Gastroesophageal sphincter (tissue), 4 donors: Measurements from ENCODE around the gene ACOXL. TPM values are rescaled to one million over a fixed set of nuclear protein-coding genes. Genes with fewer than 3 reads are reported as not detected.
A peak's percentile ranks its signal among the peaks of the same experiment; 100 is the strongest.

ENCODE experiments used
- ATAC-seq: fragments of 150-250 bp; one replicate; pipeline ENCODE4 v1.9.1; 2016; ENCODE audit warnings: mild to moderate bottlenecking, moderate library complexity
- H3K27ac ChIP-seq, 4 donors: fragments of 200-600 bp; sonication (generic) in 3 of 4; 1 replicate in 3 of 4; 2 replicates in 1 of 4; pipeline ENCODE4 v1.5.1; 2016 to 2019
- H3K27me3 ChIP-seq: fragments of 200-600 bp; sonication (generic); one replicate; pipeline ENCODE4 v1.5.1; 2019
- H3K36me3 ChIP-seq, 2 donors: fragments of 200-600 bp; sonication (generic); one replicate each; pipeline ENCODE4 v1.5.1; 2019; ENCODE audit warnings: control low read depth in 1 of 2
- H3K4me1 ChIP-seq, 3 donors: fragments of 200-600 bp; sonication (generic); 1 replicate in 2 of 3; 2 replicates in 1 of 3; pipeline ENCODE4 v1.5.1; 2016 to 2019; ENCODE audit warnings: control low read depth in 2 of 3
- H3K4me3 ChIP-seq, 2 donors: fragments of 200-600 bp; sonication (generic); one replicate each; pipeline ENCODE4 v1.5.1; 2019; ENCODE audit warnings: mild to moderate bottlenecking in 1 of 2, moderate library complexity in 1 of 2
- H3K9me3 ChIP-seq, 3 donors: fragments of 200-600 bp; sonication (generic); one replicate each; pipeline ENCODE4 v1.5.1; 2017 to 2019; ENCODE audit warnings: control low read depth in 2 of 3
- EP300 ChIP-seq: sonication (generic); formaldehyde crosslinking; IDR thresholded peaks from one replicate; pipeline ENCODE4 v1.6.1; 2017; ENCODE audit warnings: antibody characterized with exemption, mild to moderate bottlenecking
- POLR2A ChIP-seq, 2 donors: fragments of 450-650 bp; IDR thresholded peaks; one replicate each; pipeline ENCODE4 v1.6.1; 2017; ENCODE audit warnings: antibody characterized with exemption in 2 of 2, mild to moderate bottlenecking in 2 of 2, moderate library complexity in 1 of 2
- POLR2AphosphoS5 ChIP-seq: sonication (generic); formaldehyde crosslinking; IDR thresholded peaks from one replicate; pipeline ENCODE4 v1.6.1; 2017; ENCODE audit warnings: antibody characterized with exemption
- WGBS, 2 donors: methylation state at CpG; one replicate each; pipeline ENCODE4 v1.1.5; 2018; ENCODE audit warnings: low coverage in 1 of 2; 5-methylcytosine and 5-hydroxymethylcytosine counted together
- total RNA-seq, 4 donors: library from RNA; depleted of rRNA; stranded (reverse); fragments of >200 nt; gene quantifications; one replicate each; pipeline ENCODE4 v1.1.0, GENCODE V29; 2016
- TF ChIP-seq, protein P1 (sequence below), 4 experiments: fragments of 200-600 bp in 2 of 4; fragments of 450-650 bp in 2 of 4; sonication (generic) in 1 of 4; IDR thresholded peaks; one replicate each; pipeline ENCODE4 v1.5.1; 2017 to 2019; ENCODE audit warnings: antibody characterized with exemption in 4 of 4, mild to moderate bottlenecking in 2 of 4, moderate library complexity in 2 of 4

The ACOXL gene
- total RNA-seq, 4 donors from 2014 or later, result not detected

DNA sequence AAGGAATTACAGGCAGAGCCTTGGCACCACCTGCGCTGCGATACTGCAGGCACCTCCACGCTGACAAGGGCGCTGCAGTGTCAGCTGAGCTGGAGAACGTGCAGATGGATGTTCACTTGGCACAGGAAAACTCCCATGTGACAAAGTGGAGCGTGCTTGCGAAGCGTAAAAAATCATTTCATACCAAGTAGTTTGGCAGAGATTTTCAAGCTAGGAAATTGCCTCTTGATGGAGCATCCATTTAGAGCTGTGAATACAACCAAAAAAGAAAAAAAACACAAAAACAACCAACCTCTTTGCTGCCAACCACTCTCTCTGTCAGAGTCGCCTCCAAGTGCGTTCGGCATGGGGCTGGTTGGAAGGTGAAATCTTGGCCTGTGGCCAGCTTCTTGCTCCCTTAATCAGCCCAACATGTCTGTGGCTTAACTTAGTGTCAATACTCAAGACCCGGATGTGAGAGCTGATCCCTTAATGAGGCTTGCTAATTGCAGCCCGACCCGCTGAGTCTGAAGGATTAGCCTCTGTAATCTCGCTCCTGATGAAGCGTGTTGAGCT is 38.1 kb downstream of the ACOXL start:
- peak overlapping the region in 3 of 4 donors; percentile 35 to 48 (median 43) for H3K27ac ChIP-seq
- H3K27me3 ChIP-seq, result no peaks in the 10 kb centered on the region
- ATAC-seq, result no peak
- H3K4me3 ChIP-seq, result peak overlapping the region in 1 of 2 donors; percentile 15
- H3K9me3 ChIP-seq, result no peaks in the 10 kb centered on the region
- peaks cover 0 to 45% (median 12%) of the 10 kb centered on the region in 3 donors for H3K4me1 ChIP-seq
- no peak for TF ChIP-seq POLR2AphosphoS5
- 11 to 26% methylated on average over 11 to 12 of the region's 16 CpGs for WGBS, 2 donors
- H3K36me3 ChIP-seq, result no peaks in the 10 kb centered on the region

DNA sequence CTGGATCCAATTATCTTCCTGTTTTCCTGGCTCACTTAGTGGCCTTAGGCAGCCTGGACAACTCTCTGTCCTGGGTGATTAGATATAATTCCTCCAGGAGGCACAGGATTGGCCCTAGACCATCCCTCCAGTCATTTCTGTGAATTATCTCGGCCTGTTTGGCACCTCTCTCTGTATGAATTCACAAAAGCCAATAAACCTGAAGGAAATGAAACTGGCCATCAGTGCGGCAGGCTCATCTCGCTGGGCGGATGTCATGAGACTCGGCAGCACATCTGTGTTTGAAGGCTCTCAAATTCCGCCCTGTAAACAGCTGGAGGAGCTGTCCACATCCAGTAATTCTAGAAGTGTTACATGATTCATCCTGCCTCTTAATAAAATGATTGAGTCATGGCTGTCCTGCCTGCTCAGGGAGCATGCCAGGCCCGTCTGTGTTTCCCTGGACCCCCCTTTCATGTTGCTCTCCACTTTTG is 38.6 kb downstream of the ACOXL start:
- Histone ChIP-seq H3K9me3 (no peaks in the 10 kb centered on the region), H3K27ac (peak overlapping the region in 3 of 4 donors; percentile 35 to 48 (median 43)), H3K4me1 (peaks cover 0 to 45% (median 12%) of the 10 kb centered on the region in 3 donors), H3K27me3 (no peaks in the 10 kb centered on the region), H3K36me3 (no peaks in the 10 kb centered on the region), H3K4me3 (peak overlapping the region in 1 of 2 donors; percentile 15)
- TF ChIP-seq, protein P1, sequence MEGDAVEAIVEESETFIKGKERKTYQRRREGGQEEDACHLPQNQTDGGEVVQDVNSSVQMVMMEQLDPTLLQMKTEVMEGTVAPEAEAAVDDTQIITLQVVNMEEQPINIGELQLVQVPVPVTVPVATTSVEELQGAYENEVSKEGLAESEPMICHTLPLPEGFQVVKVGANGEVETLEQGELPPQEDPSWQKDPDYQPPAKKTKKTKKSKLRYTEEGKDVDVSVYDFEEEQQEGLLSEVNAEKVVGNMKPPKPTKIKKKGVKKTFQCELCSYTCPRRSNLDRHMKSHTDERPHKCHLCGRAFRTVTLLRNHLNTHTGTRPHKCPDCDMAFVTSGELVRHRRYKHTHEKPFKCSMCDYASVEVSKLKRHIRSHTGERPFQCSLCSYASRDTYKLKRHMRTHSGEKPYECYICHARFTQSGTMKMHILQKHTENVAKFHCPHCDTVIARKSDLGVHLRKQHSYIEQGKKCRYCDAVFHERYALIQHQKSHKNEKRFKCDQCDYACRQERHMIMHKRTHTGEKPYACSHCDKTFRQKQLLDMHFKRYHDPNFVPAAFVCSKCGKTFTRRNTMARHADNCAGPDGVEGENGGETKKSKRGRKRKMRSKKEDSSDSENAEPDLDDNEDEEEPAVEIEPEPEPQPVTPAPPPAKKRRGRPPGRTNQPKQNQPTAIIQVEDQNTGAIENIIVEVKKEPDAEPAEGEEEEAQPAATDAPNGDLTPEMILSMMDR (IDR thresholded peaks at IDR 0.05), result no peak
- TF ChIP-seq POLR2A (IDR thresholded peaks at IDR 0.05) (no peak), POLR2AphosphoS5 (no peak), EP300 (no peak)
- 29% methylated on average over 6 of the region's 7 CpGs; no CpG with 5 or more reads in 1 of the 2 donors for WGBS, 2 donors
- ATAC-seq, result peak; percentile 36

- no peaks in the 10 kb centered on the region for H3K36me3 ChIP-seq
- H3K27ac ChIP-seq, result no peak overlapping the region
- ATAC-seq, result no peak
- H3K4me1 ChIP-seq, result peaks cover 0 to 45% (median 12%) of the 10 kb centered on the region in 3 donors
- no peak overlapping the region for H3K4me3 ChIP-seq
- no peaks in the 10 kb centered on the region for H3K9me3 ChIP-seq
- TF ChIP-seq, protein P1 (IDR thresholded peaks at IDR 0.05), result no peak
- no peak for TF ChIP-seq POLR2A (IDR thresholded peaks at IDR 0.05)
- no peak for TF ChIP-seq POLR2AphosphoS5
- TF ChIP-seq EP300, result no peak
- no peaks in the 10 kb centered on the region for H3K27me3 ChIP-seq
- WGBS, 2 donors, result 67 to 74% methylated on average over 3 to 4 of the region's 5 CpGs
Observed at GRCh38 chr2:110771547-110772382, 39.4 kb downstream of the ACOXL start.

DNA sequence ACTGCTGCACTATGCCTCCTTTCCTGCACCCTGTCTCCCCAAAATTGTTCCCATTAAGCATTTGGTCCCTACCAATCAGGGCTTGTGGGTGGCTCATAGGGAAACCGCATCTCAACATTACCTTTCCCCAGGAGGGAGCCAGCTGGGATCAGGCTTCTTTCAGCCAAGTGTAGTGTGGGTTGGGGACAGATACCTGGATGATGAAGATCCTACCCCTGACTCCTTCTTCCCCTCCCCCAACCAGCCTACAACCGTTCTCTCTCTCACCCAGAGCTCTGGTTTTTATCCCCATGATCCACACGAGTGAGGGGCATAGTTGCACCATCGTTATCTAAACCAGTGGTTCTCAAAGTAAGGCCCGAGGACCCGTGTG is 40.0 kb downstream of the ACOXL start:
- no peak overlapping the region for H3K27ac ChIP-seq
- no peak overlapping the region for H3K4me3 ChIP-seq
- H3K36me3 ChIP-seq, result no peaks in the 10 kb centered on the region
- H3K4me1 ChIP-seq, result peaks cover 0 to 45% (median 12%) of the 10 kb centered on the region in 3 donors
- H3K27me3 ChIP-seq, result no peaks in the 10 kb centered on the region
- ATAC-seq, result no peak
- TF ChIP-seq POLR2AphosphoS5 (no peak), POLR2A (IDR thresholded peaks at IDR 0.05) (no peak), EP300 (no peak)
- TF ChIP-seq, protein P1 (IDR thresholded peaks at IDR 0.05), result no peak
- H3K9me3 ChIP-seq, result no peaks in the 10 kb centered on the region
- WGBS, 2 donors, result 62 to 64% methylated on average over 3 to 5 of the region's 6 CpGs

DNA sequence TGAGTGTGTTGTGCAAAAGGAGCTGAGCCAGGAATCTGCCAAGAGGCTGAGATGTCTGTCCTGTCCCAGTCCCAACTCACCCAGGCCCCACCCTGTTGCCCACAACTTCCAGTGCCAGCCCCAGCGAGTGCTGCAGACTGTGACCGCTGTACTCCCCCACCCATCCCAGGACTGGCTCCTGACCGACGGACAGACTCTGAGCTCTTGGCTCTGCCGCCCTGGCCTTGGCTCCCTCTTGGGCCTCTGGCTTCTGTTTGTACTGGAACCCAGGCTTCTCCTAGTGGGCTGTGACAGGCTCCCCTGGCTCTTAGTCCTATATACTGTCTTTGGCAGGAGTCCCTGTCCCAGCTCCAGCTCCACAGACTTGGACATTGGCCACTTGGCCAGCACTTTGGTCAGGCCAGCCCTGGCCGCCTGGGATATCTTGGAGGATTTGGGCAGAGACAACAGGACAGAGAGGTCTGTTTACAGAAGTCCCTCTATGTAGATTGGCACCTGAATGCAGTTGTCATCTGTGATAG is 41.1 kb downstream of the ACOXL start:
- TF ChIP-seq EP300 (no peak), POLR2AphosphoS5 (no peak), POLR2A (IDR thresholded peaks at IDR 0.05) (no peak)
- TF ChIP-seq, protein P1 (IDR thresholded peaks at IDR 0.05), result no peak
- H3K27me3 ChIP-seq, result no peaks in the 10 kb centered on the region
- peaks cover 0 to 45% (median 12%) of the 10 kb centered on the region in 3 donors for H3K4me1 ChIP-seq
- no peaks in the 10 kb centered on the region for H3K9me3 ChIP-seq
- WGBS, 2 donors, result 10% methylated on average over 2 of the region's 6 CpGs; no CpG with 5 or more reads in 1 of the 2 donors
- no peaks in the 10 kb centered on the region for H3K36me3 ChIP-seq
- H3K27ac ChIP-seq, result peak overlapping the region in 3 of 4 donors; percentile 40 to 63 (median 48)
- peak; percentile 91 for ATAC-seq
- no peak overlapping the region for H3K4me3 ChIP-seq
